22Rv1 (cell line): ENCODE results near the gene TBC1D5.

Source experiments
- H3K27ac ChIP-seq: fragments of 450-650 bp; 2 replicates; pipeline ENCODE4 v1.5.1; 2017
- CTCF ChIP-seq: fragments of 450-650 bp; IDR thresholded peaks from 2 replicates; pipeline ENCODE4 v1.5.1; 2017; ENCODE audit warnings: mild to moderate bottlenecking
- ZFX ChIP-seq: fragments of 450-650 bp; IDR thresholded peaks from 2 replicates; pipeline ENCODE4 v1.6.1; 2017; ENCODE audit warnings: antibody characterized with exemption, borderline replicate concordance

TBC1D5 gene

GRCh38 chr3:17154221-17154620 is 588.2 kb downstream of the TBC1D5 start:
- H3K27ac ChIP-seq = no peak overlapping the region
- no peak for TF ChIP-seq ZFX
- TF ChIP-seq CTCF = no peak

GRCh38 chr3:17153209-17153608 is 589.2 kb downstream of the TBC1D5 start:
- TF ChIP-seq CTCF = no peak
- no peak for TF ChIP-seq ZFX

GRCh38 chr3:17151598-17152373 is 590.6 kb downstream of the TBC1D5 start:
- no peak overlapping the region for H3K27ac ChIP-seq
- TF ChIP-seq ZFX (no peak), CTCF (no peak)

More at GRCh38 chr3:17153209-17153608, 589.2 kb downstream of the TBC1D5 start:
- no peak overlapping the region for H3K27ac ChIP-seq

DNA sequence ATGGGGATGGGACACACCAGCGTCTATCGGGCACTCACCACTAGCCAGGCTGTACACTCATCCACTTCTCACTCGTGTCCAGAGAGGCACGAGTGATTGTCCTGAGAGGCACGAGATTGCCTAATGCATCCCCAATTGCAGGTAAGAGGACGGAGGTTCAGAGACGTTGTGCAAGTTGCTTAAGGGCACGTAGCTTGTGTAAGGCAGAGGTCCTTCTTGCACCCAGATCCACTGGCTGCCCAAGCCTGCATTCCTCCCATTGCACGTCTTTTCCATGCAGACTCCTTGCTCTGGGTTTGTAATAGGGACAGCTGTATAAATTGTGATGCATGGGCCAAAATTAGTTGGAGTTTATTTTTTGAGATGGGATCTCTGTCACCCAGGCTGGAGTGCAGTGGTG is 593.4 kb downstream of the TBC1D5 start:
- TF ChIP-seq CTCF = no peak
- no peak for TF ChIP-seq ZFX
- no peak overlapping the region for H3K27ac ChIP-seq

- H3K27ac ChIP-seq = no peak overlapping the region
- TF ChIP-seq CTCF (no peak), ZFX (no peak)
These were observed 597.8 kb downstream of the TBC1D5 start for GRCh38 chr3:17144665-17144993.

- H3K27ac ChIP-seq = no peak overlapping the region
- TF ChIP-seq CTCF (no peak), ZFX (no peak)
These were observed 598.4 kb downstream of the TBC1D5 start for GRCh38 chr3:17143893-17144664.

- no peak overlapping the region for H3K27ac ChIP-seq
- TF ChIP-seq ZFX (no peak), CTCF (no peak)
These were observed 599.9 kb downstream of the TBC1D5 start for GRCh38 chr3:17142516-17142915.
